Central memory CD4-positive, alpha-beta T cell (primary cell): Measurements from ENCODE around the gene PHKB.
"Not testable (repeated sequence)": the region's sequence is repeated elsewhere in the genome, so short reads cannot be mapped to it uniquely, and the experiment has no call there.

Source experiments
- DNase-seq: peaks from one replicate; pipeline ENCODE4 v3.0.0; 2022

Gene PHKB

GRCh38 chr16:47511882-47512281, 50.8 kb downstream of the PHKB start:
- DNase-seq, result no peak

GRCh38 chr16:47519037-47519436, 57.9 kb downstream of the PHKB start:
- no peak for DNase-seq

- no peak for DNase-seq
Measured at GRCh38 chr16:47519546-47519945, 58.4 kb downstream of the PHKB start.

- DNase-seq, result no peak
Measured at GRCh38 chr16:47519996-47520679, 59.0 kb downstream of the PHKB start.

GRCh38 chr16:47523342-47524006, 62.3 kb downstream of the PHKB start:
- DNase-seq, result no peak

- no peak for DNase-seq
Measured at GRCh38 chr16:47524007-47524405, 62.9 kb downstream of the PHKB start.

GRCh38 chr16:47528431-47528830, 67.3 kb downstream of the PHKB start:
- no peak for DNase-seq

- no peak for DNase-seq
Measured at GRCh38 chr16:47533744-47534292, 72.7 kb downstream of the PHKB start.

GRCh38 chr16:47538472-47538871, 77.3 kb downstream of the PHKB start:
- no peak for DNase-seq

GRCh38 chr16:47539707-47540670, 78.9 kb downstream of the PHKB start:
- not testable (repeated sequence) for DNase-seq

- not testable (repeated sequence) for DNase-seq
Measured at GRCh38 chr16:47541135-47541534, 80.0 kb downstream of the PHKB start.

- DNase-seq, result not testable (repeated sequence)
Measured at GRCh38 chr16:47544255-47544654, 83.1 kb downstream of the PHKB start.

- not testable (repeated sequence) for DNase-seq
Measured at GRCh38 chr16:47551185-47551584, 90.1 kb downstream of the PHKB start.

GRCh38 chr16:47551767-47552166, 90.6 kb downstream of the PHKB start:
- not testable (repeated sequence) for DNase-seq

- DNase-seq, result no peak
Measured at GRCh38 chr16:47553853-47554564, 92.9 kb downstream of the PHKB start.

- not testable (repeated sequence) for DNase-seq
Measured at GRCh38 chr16:47554587-47554986, 93.5 kb downstream of the PHKB start.

- DNase-seq, result no peak
Measured at GRCh38 chr16:47561286-47561685, 100.2 kb downstream of the PHKB start.

GRCh38 chr16:47562366-47562765, 101.2 kb downstream of the PHKB start:
- no peak for DNase-seq

GRCh38 chr16:47565454-47565853, 104.3 kb downstream of the PHKB start:
- no peak for DNase-seq

GRCh38 chr16:47567321-47567720, 106.2 kb downstream of the PHKB start:
- DNase-seq, result no peak

- DNase-seq, result peak; percentile 29
Measured at GRCh38 chr16:47568351-47568750, 107.2 kb downstream of the PHKB start.

GRCh38 chr16:47571049-47571448, 109.9 kb downstream of the PHKB start:
- no peak for DNase-seq
